K562 (cell line): Measurements from ENCODE around the gene DLGAP1. TPM values are rescaled to one million over a fixed set of nuclear protein-coding genes. Genes with fewer than 3 reads are reported as not detected.
A peak's percentile ranks its signal among the peaks of the same experiment; 100 is the strongest.

Source experiments
- ATAC-seq: fragments of 200-7000 bp; cut with Tn5 transposase; 3 replicates; pipeline ENCODE4 v1.9.1; 2020; ENCODE audit warnings: moderate library complexity
- BruUV-seq: library from RNA; stranded (reverse); fragments of 400-500 nt; replicated peaks from 2 replicates; lab custom pipeline; 2021; lab: Mats Ljungman, UMichigan
- CTCF ChIA-PET: fragments of 300-600 bp; formaldehyde crosslinking; extraction: SDS; loops from one replicate; lab custom pipeline; 2021; ENCODE audit warnings: low intra/inter-chr PET ratio; lab: Yijun Ruan, JAX
- POLR2A ChIA-PET: fragments of 300-600, 350-650 bp; sonication (Branson Sonifier 250); formaldehyde crosslinking; extraction: SDS; loops from one replicate; lab custom pipeline; 2021; ENCODE audit warnings: antibody characterized with exemption, inconsistent platforms; lab: Yijun Ruan, JAX
- DNase-seq, 4 experiments: peaks; one replicate each; pipeline versions ENCODE4 v3.0.0 to v3.0.0-alpha.2; 2011 to 2018; ENCODE audit warnings: low spot score in 3 of 4, mixed read lengths in 3 of 4; ENCODE audit errors: extremely low read depth in 1 of 4
- FAIRE-seq: peaks from 2 replicates; lab custom pipeline; 2011; peaks lifted over from hg19 to GRCh38; lab: Jason Lieb, UNC
- H2AFZ ChIP-seq: 2 replicates; pipeline ENCODE4 v1.6.0; 2011; ENCODE audit warnings: low read depth, low read length, control low read depth, inconsistent platforms
- H3K27ac ChIP-seq: fragments of 200-600 bp; 3 replicates; pipeline ENCODE4 v1.8.0; 2011; ENCODE audit warnings: low read depth, mild to moderate bottlenecking, control low read depth, inconsistent platforms, low read length, moderate library complexity, mixed read lengths; ENCODE audit errors: extremely low read depth
- H3K27me3 ChIP-seq, 2 experiments: fragments of 300-600 bp in 1 of 2; 2 replicates in 1 of 2; 3 replicates in 1 of 2; pipeline versions ENCODE4 v1.6.0 to v1.8.0; 2011; ENCODE audit warnings: inconsistent platforms in 2 of 2, low read length in 2 of 2, mild to moderate bottlenecking in 1 of 2, mixed read lengths in 1 of 2, moderate library complexity in 1 of 2; ENCODE audit not compliant: control insufficient read depth in 2 of 2, insufficient read depth in 2 of 2
- H3K36me3 ChIP-seq: fragments of 300-600 bp; 3 replicates; pipeline ENCODE4 v1.8.0; 2011; ENCODE audit warnings: mild to moderate bottlenecking, low read length, inconsistent platforms; ENCODE audit not compliant: control insufficient read depth, insufficient read depth
- H3K4me1 ChIP-seq, 2 experiments: fragments of 200-600 bp in 1 of 2; replicated peaks in 1 of 2; 2 replicates in 1 of 2; 3 replicates in 1 of 2; pipeline versions ENCODE4 v1.5.1 to v1.8.0; 2011; ENCODE audit warnings: inconsistent platforms in 2 of 2, low read length in 2 of 2, mild to moderate bottlenecking in 1 of 2, mixed read lengths in 1 of 2, moderate library complexity in 1 of 2; ENCODE audit not compliant: control insufficient read depth in 2 of 2, insufficient read depth in 2 of 2
- H3K4me2 ChIP-seq: 2 replicates; pipeline ENCODE4 v1.6.1; 2011; ENCODE audit warnings: low read length, control low read depth, inconsistent platforms, mixed read lengths; ENCODE audit not compliant: insufficient read depth
- H3K4me3 ChIP-seq: fragments of 200-600 bp; sonication (generic), shearing (Covaris generic); 2 replicates; pipeline ENCODE4 v1.5.1; 2016; ENCODE audit warnings: control low read depth, inconsistent platforms
- H3K79me2 ChIP-seq: fragments of 200-600 bp; 3 replicates; pipeline ENCODE4 v1.8.0; 2011; ENCODE audit warnings: low read length, inconsistent platforms; ENCODE audit not compliant: control insufficient read depth, insufficient read depth
- H3K9ac ChIP-seq, 2 experiments: 2 replicates each; pipeline versions ENCODE4 v1.6.0 to v1.6.1; 2011; ENCODE audit warnings: low read depth in 2 of 2, low read length in 2 of 2, control low read depth in 1 of 2, inconsistent platforms in 1 of 2, mild to moderate bottlenecking in 1 of 2, mixed read lengths in 1 of 2; ENCODE audit not compliant: insufficient read depth in 1 of 2
- H3K9me1 ChIP-seq: one replicate; pipeline ENCODE4 v1.6.0; 2011; ENCODE audit warnings: inconsistent platforms, mild to moderate bottlenecking, low read length, moderate library complexity; ENCODE audit not compliant: control insufficient read depth, insufficient read depth
- H3K9me3 ChIP-seq: replicated peaks from 2 replicates; pipeline ENCODE4 v1.5.1; 2011; ENCODE audit warnings: low read depth, low read length, inconsistent platforms; ENCODE audit not compliant: control insufficient read depth, insufficient read depth
- H4K20me1 ChIP-seq: replicated peaks from 2 replicates; pipeline ENCODE4 v1.6.1; 2011; ENCODE audit warnings: low read length, inconsistent platforms, mixed read lengths; ENCODE audit not compliant: control insufficient read depth, insufficient read depth
- ATF3 ChIP-seq, 2 experiments: fragments of 450-650 bp in 1 of 2; sonication (generic) in 1 of 2; formaldehyde crosslinking in 1 of 2; IDR thresholded peaks in 1 of 2; conservative IDR thresholded peaks in 1 of 2; 2 replicates each; pipeline versions ENCODE4 v1.6.1 to v1.8.1; 2016 to 2023; ENCODE audit warnings: mild to moderate bottlenecking in 2 of 2, moderate library complexity in 2 of 2, inconsistent platforms in 1 of 2, missing genetic modification reagents in 1 of 2
- CREM ChIP-seq: IDR thresholded peaks from 2 replicates; pipeline ENCODE4 v1.6.1; 2014; ENCODE audit warnings: antibody characterized with exemption, low read depth
- ETV1 ChIP-seq: fragments of 450-650 bp; conservative IDR thresholded peaks from 2 replicates; pipeline ENCODE4 v1.6.1; 2016; ENCODE audit warnings: missing genetic modification characterization, control low read depth, low read depth, missing compliant biosample characterization
- GATA2 ChIP-seq: sonication (generic); formaldehyde crosslinking; IDR thresholded peaks from 2 replicates; pipeline ENCODE4 v1.4.0; 2020; ENCODE audit warnings: mild to moderate bottlenecking, missing genetic modification reagents
- HDAC8 ChIP-seq: fragments of 450-650 bp; IDR thresholded peaks from 2 replicates; pipeline ENCODE4 v1.6.1; 2016; ENCODE audit warnings: mild to moderate bottlenecking, missing genetic modification characterization, moderate library complexity, missing compliant biosample characterization
- MTA2 ChIP-seq: fragments of 450-650 bp; IDR thresholded peaks from 2 replicates; pipeline ENCODE4 v1.6.1; 2016; ENCODE audit warnings: low read depth
- NCOA2 ChIP-seq, 2 experiments: fragments of 450-650 bp; IDR thresholded peaks; 2 replicates each; pipeline ENCODE4 v1.6.1; 2018; ENCODE audit warnings: mild to moderate bottlenecking in 2 of 2, moderate library complexity in 1 of 2; ENCODE audit not compliant: partially characterized antibody in 2 of 2
- PPARD ChIP-seq: fragments of 250-450 bp; sonication (Bioruptor Pico); IDR thresholded peaks from 2 replicates; pipeline ENCODE4 v1.8.0; 2022; ENCODE audit warnings: inconsistent platforms, mild to moderate bottlenecking, moderate library complexity
- RFX1 ChIP-seq: fragments of 450-650 bp; IDR thresholded peaks from 2 replicates; pipeline ENCODE4 v1.6.1; 2016; ENCODE audit warnings: mild to moderate bottlenecking, moderate library complexity
- SP2 ChIP-seq: IDR thresholded peaks from 2 replicates; pipeline ENCODE4 v1.6.1; 2011; ENCODE audit warnings: mild to moderate bottlenecking, low read depth, low read length, moderate library complexity; ENCODE audit not compliant: poor library complexity, severe bottlenecking; ENCODE audit errors: extremely low read depth
- SRF ChIP-seq, 2 experiments: fragments of 250-450, 450-650 bp in 1 of 2; sonication (Bioruptor Pico) in 1 of 2; sonication (generic) in 1 of 2; formaldehyde crosslinking; IDR thresholded peaks; 2 replicates each; pipeline versions ENCODE4 v1.5.0 to v1.5.1; 2020 to 2022; ENCODE audit warnings: mild to moderate bottlenecking in 1 of 2, missing genetic modification reagents in 1 of 2
- STAT5B ChIP-seq: fragments of 250-450 bp; sonication (Bioruptor Pico); IDR thresholded peaks from 2 replicates; pipeline ENCODE4 v1.8.0; 2021; ENCODE audit warnings: mild to moderate bottlenecking, inconsistent platforms
- SUPT5H ChIP-seq: fragments of 450-650 bp; IDR thresholded peaks from 2 replicates; pipeline ENCODE4 v1.6.1; 2016
- TCF7 ChIP-seq: sonication (generic); IDR thresholded peaks from 2 replicates; pipeline ENCODE4 v1.6.1; 2016; ENCODE audit warnings: antibody characterized with exemption, borderline replicate concordance
- THRA ChIP-seq: fragments of 450-650 bp; IDR thresholded peaks from 2 replicates; pipeline ENCODE4 v1.6.1; 2017; ENCODE audit warnings: mild to moderate bottlenecking, moderate library complexity
- THRB ChIP-seq: fragments of 450-650 bp; formaldehyde crosslinking; conservative IDR thresholded peaks from 2 replicates; pipeline ENCODE4 v1.4.0; 2022; ENCODE audit warnings: mild to moderate bottlenecking, missing genetic modification characterization
- ZNF263 ChIP-seq: sonication (generic); formaldehyde crosslinking; IDR thresholded peaks from 2 replicates; pipeline ENCODE4 v1.8.0; 2022; ENCODE audit warnings: mild to moderate bottlenecking, missing genetic modification reagents, borderline replicate concordance
- ZNF695 ChIP-seq: fragments of 450-650 bp; formaldehyde crosslinking; IDR thresholded peaks from 2 replicates; pipeline ENCODE4 v1.4.0; 2020; ENCODE audit warnings: mild to moderate bottlenecking, moderate library complexity
- WGBS: fragments of 100-300 bp; shearing (Covaris generic); methylation state at CpG from one replicate; pipeline ENCODE4 v1.1.6; 2016; ENCODE audit warnings: low coverage, mixed read lengths; ENCODE audit not compliant: insufficient coverage; ENCODE audit errors: missing lambda C conversion rate; 5-methylcytosine and 5-hydroxymethylcytosine counted together
- in situ Hi-C: fragments of 300-500 bp; cut with MboI; formaldehyde crosslinking; loops from 4 replicates; pipeline ENCODE4 v1.15.0; 2018; ENCODE audit warnings: inconsistent platforms, mixed read lengths
- intact Hi-C: fragments of 100-400 bp; cut with micrococcal nuclease; formaldehyde crosslinking; loops from 2 replicates; pipeline ENCODE4 v1.14.2; 2022
- polyA plus RNA-seq, 8 experiments: library from polyadenylated mRNA; depleted of rRNA in 4 of 8; stranded (reverse) in 5 of 8; unstranded in 3 of 8; fragments of >200 nt; fragmentation: Nextera tagmentation in 2 of 8; fragmentation: Illumina TruSeq in 1 of 8; extraction: Ambion mirVana in 2 of 8; extraction: Trizol in 1 of 8; gene quantifications; 2 replicates each; pipeline versions ENCODE4 v1.2.1 to v1.2.3, GENCODE V29; 2011 to 2014; ENCODE audit warnings: inconsistent platforms in 1 of 8, missing spikeins in 1 of 8
- total RNA-seq, 7 experiments: library from RNA; depleted of rRNA in 6 of 7; stranded (reverse); fragments of >200 nt in 6 of 7; fragmentation: Illumina TruSeq in 2 of 7; extraction: Trizol in 2 of 7; gene quantifications; 2 replicates each; pipeline versions ENCODE4 v1.2.1 to v1.2.3, GENCODE V29; 2011 to 2021; ENCODE audit warnings: low replicate concordance in 1 of 7

Gene DLGAP1
- total and polyA plus RNA-seq, 9 of the 15 experiments (the other 6 are each of a cell fraction or from before 2014, with no cell fraction given), result 0.04 to 0.22 (median 0.08) TPM

GRCh38 chr18:3796434-3796833 lies 658.7 kb downstream of the DLGAP1 start (continued):
- TF ChIP-seq PPARD (CRISPR knock-in tag), result no peak
- no peak for TF ChIP-seq TCF7
- no peak for TF ChIP-seq HDAC8 (tag)
- TF ChIP-seq SP2, result no peak
- TF ChIP-seq ZNF263, result no peak
- TF ChIP-seq SUPT5H, result no peak
- no peak for TF ChIP-seq THRA
- TF ChIP-seq, all 486 proteins: peak for 0

- ChIA-PET CTCF (no interaction called here), POLR2A (interaction anchor here (1.0 kb wide), 1 partner anchor 34 kb away, joined by 3 read pairs; no protein-coding TSS in a partner anchor)
- Histone ChIP-seq H3K79me2 (no peaks in the 10 kb centered on the region), H3K4me1 (no peaks in the 10 kb centered on the region), H3K36me3 (no peaks in the 10 kb centered on the region), H2AFZ (no peak overlapping the region), H3K9me3 (no peaks in the 10 kb centered on the region), H3K27me3 (peaks cover 6 to 19% of the 10 kb centered on the region in 2 experiments; a peak in 3 of 5 replicates), H4K20me1 (no peaks in the 10 kb centered on the region), H3K27ac (no peak overlapping the region), H3K9ac (no peak overlapping the region), H3K9me1 (no peaks in the 10 kb centered on the region), H3K4me3 (no peak overlapping the region), H3K4me2 (no peak overlapping the region)
- FAIRE-seq (no peak), DNase-seq (peak in 2 of 4 experiments; percentile 16 to 30), ATAC-seq (peak; percentile 60)
- intact Hi-C loops, result no loop called here
- no TSS peak for BruUV-seq
- 1% methylated on average over 9 of the region's 9 CpGs for WGBS
- in situ Hi-C loops, result no loop called here
- TF ChIP-seq MTA2, result no peak
- TF ChIP-seq SRF (CRISPR knock-in tag; IDR thresholded peaks at IDR 0.05), result no peak
- peak; percentile 10; the same call in 1 of the 2 replicates for TF ChIP-seq ATF3 (IDR thresholded peaks at IDR 0.05)
- TF ChIP-seq ATF3 (CRISPR knock-in tag; conservative IDR thresholded peaks at IDR 0.05), result no peak
- no peak for TF ChIP-seq STAT5B (CRISPR knock-in tag)
- 0 out of 2 replicates have a peak, but pooled peaks have one; percentile 28 for TF ChIP-seq GATA2 (CRISPR knock-in tag)
- no peak for TF ChIP-seq RFX1
- no peak for TF ChIP-seq ETV1 (tag)
- TF ChIP-seq CREM, result peak; percentile 64
- no peak for TF ChIP-seq NCOA2 (IDR thresholded peaks at IDR 0.05; ENCODE audit: partially characterized antibody in 2 of 2)
- no peak for TF ChIP-seq THRB (CRISPR knock-in tag)
- TF ChIP-seq ZNF695, result no peak
Measured at GRCh38 chr18:3794537-3795348, 660.4 kb downstream of the DLGAP1 start.
